Measurements from ENCODE around the gene PDZK1IP1. TPM values are rescaled to one million over a fixed set of nuclear protein-coding genes. Genes with fewer than 3 reads are reported as not detected.

Gene PDZK1IP1
- total RNA-seq, 2 donors from 2014 or later, result not detected

DNA sequence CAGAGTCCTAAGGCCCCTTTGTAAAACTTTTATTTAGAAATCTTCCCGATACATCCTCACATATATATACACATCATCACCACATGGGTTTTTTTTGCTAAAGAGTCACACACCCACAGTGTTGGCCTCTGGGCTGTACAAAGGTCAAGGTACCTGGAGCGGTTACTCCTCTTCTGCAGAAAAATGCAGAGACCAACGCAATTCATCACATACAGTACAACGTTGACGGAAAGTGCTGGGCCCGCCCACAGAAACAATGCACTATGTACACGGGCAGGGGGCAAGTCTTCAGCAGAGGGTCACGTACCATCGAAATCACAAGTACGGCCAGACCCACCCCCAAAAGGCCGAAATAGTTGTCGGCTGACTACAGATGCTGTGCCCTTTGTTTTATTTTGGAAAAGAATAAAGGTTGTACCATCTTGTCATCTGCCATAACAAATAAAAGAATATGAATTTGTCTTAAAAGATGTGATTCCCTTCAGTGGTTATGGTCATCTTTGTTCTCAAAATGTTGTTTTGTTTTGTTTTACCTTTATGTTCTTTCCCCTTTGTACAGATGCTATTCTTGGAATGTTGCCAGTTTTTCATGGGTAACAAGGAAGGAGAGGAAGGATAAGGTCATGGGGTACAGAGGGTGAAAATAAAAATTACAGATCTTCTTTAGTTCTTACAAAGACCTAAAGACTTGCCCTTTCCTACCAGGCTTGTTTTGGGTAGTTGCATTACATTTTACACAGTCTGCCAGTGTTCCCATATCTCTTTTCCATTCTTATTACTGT lies 26.6 kb upstream of the PDZK1IP1 start:
- Histone ChIP-seq H3K36me3 (ENCODE audit: control insufficient read depth, insufficient read depth, low read length) (no peaks in the 10 kb centered on the region), H3K9me3 (ENCODE audit: control insufficient read depth, low read length) (no peaks in the 10 kb centered on the region), H3K4me3 (ENCODE audit: low read length) (no peak overlapping the region), H3K27me3 (ENCODE audit: control insufficient read depth, insufficient read depth, low read length, poor library complexity, severe bottlenecking) (peaks cover 30% of the 10 kb centered on the region), H3K4me1 (ENCODE audit: control insufficient read depth, insufficient read depth, low read length) (no peaks in the 10 kb centered on the region), H3K9ac (ENCODE audit: extremely low read depth, low read length, poor library complexity, severe bottlenecking) (no peak overlapping the region), H3K27ac (ENCODE audit: low read depth, low read length) (no peak overlapping the region)
- H3K4me1 Mint-ChIP-seq, result no peaks in the 10 kb centered on the region
- peak; percentile 18 for DNase-seq
- H3K9me3 Mint-ChIP-seq, result no peaks in the 10 kb centered on the region
- H3K27ac Mint-ChIP-seq, result no peak overlapping the region
- TF ChIP-seq, protein P1, sequence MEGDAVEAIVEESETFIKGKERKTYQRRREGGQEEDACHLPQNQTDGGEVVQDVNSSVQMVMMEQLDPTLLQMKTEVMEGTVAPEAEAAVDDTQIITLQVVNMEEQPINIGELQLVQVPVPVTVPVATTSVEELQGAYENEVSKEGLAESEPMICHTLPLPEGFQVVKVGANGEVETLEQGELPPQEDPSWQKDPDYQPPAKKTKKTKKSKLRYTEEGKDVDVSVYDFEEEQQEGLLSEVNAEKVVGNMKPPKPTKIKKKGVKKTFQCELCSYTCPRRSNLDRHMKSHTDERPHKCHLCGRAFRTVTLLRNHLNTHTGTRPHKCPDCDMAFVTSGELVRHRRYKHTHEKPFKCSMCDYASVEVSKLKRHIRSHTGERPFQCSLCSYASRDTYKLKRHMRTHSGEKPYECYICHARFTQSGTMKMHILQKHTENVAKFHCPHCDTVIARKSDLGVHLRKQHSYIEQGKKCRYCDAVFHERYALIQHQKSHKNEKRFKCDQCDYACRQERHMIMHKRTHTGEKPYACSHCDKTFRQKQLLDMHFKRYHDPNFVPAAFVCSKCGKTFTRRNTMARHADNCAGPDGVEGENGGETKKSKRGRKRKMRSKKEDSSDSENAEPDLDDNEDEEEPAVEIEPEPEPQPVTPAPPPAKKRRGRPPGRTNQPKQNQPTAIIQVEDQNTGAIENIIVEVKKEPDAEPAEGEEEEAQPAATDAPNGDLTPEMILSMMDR (conservative IDR thresholded peaks at IDR 0.05), result no peak
- no peaks in the 10 kb centered on the region for H3K36me3 Mint-ChIP-seq (ENCODE audit: low read depth)
- H3K4me3 Mint-ChIP-seq, result no peak overlapping the region
- peaks cover 29% of the 10 kb centered on the region for H3K27me3 Mint-ChIP-seq (ENCODE audit: insufficient read depth)
- 95 to 97% methylated on average over 9 to 12 of the region's 12 CpGs for WGBS, 2 experiments (ENCODE audit: insufficient coverage in 1 of 2, insufficient read length in 1 of 2)

DNA sequence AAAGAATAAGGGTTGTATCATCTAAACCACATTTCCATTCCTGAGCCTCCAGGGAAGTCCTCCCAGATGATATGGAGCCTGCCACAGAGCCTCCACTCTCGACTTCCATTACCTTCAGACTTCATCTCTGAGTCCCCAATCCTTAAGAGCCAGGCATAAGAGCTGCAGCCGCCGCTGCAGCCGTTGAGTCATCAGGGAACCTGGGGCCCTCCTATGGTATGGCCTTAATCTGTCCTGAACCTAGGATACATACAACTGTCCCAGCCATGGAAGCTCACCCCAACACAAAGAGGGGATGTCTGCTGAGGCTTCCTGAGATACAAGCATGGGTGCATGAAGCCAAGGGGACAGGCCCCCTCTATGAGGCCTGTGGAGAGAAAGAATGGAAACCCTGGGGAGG lies 25.9 kb upstream of the PDZK1IP1 start:
- 87% methylated on average over 4 of the region's 4 CpGs for WGBS, 2 experiments (ENCODE audit: insufficient coverage in 1 of 2, insufficient read length in 1 of 2)
- Histone ChIP-seq H3K9ac (ENCODE audit: extremely low read depth, low read length, poor library complexity, severe bottlenecking) (no peak overlapping the region), H3K4me1 (ENCODE audit: control insufficient read depth, insufficient read depth, low read length) (no peaks in the 10 kb centered on the region), H3K9me3 (ENCODE audit: control insufficient read depth, low read length) (no peaks in the 10 kb centered on the region), H3K27ac (ENCODE audit: low read depth, low read length) (no peak overlapping the region), H3K36me3 (ENCODE audit: control insufficient read depth, insufficient read depth, low read length) (no peaks in the 10 kb centered on the region), H3K4me3 (ENCODE audit: low read length) (no peak overlapping the region), H3K27me3 (ENCODE audit: control insufficient read depth, insufficient read depth, low read length, poor library complexity, severe bottlenecking) (peaks cover 22% of the 10 kb centered on the region)
- H3K36me3 Mint-ChIP-seq (ENCODE audit: low read depth), result no peaks in the 10 kb centered on the region
- no peaks in the 10 kb centered on the region for H3K4me1 Mint-ChIP-seq
- no peaks in the 10 kb centered on the region for H3K9me3 Mint-ChIP-seq
- no peak overlapping the region for H3K27ac Mint-ChIP-seq
- peak; percentile 39 for DNase-seq
- no peak overlapping the region for H3K4me3 Mint-ChIP-seq
- H3K27me3 Mint-ChIP-seq (ENCODE audit: insufficient read depth), result peaks cover 29% of the 10 kb centered on the region
- TF ChIP-seq, protein P1 (conservative IDR thresholded peaks at IDR 0.05), result no peak

DNA sequence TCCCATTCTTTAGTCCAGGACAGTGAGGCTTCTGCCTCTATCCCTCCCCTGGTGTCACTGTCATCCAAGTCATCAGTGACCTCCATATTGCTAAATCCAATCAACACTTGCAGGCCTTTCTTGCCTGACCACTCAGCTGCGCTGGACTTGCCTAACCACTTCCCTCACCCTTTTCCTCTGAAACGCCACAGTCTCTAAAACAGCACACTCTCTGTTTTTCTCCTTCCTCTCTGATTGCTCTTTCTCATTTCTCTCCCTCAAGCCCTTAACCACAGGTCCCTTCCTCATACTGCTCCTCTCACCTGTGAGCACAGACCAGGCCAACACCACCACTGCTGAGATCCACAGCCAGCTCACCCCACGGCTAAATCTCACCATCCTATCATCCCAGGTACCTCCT lies 24.7 kb upstream of the PDZK1IP1 start:
- Histone ChIP-seq H3K4me1 (ENCODE audit: control insufficient read depth, insufficient read depth, low read length) (no peaks in the 10 kb centered on the region), H3K36me3 (ENCODE audit: control insufficient read depth, insufficient read depth, low read length) (no peaks in the 10 kb centered on the region), H3K27me3 (ENCODE audit: control insufficient read depth, insufficient read depth, low read length, poor library complexity, severe bottlenecking) (peaks cover 22% of the 10 kb centered on the region), H3K27ac (ENCODE audit: low read depth, low read length) (no peak overlapping the region), H3K4me3 (ENCODE audit: low read length) (no peak overlapping the region), H3K9me3 (ENCODE audit: control insufficient read depth, low read length) (no peaks in the 10 kb centered on the region), H3K9ac (ENCODE audit: extremely low read depth, low read length, poor library complexity, severe bottlenecking) (no peak overlapping the region)
- no peak overlapping the region for H3K4me3 Mint-ChIP-seq
- no peaks in the 10 kb centered on the region for H3K4me1 Mint-ChIP-seq
- H3K9me3 Mint-ChIP-seq, result no peaks in the 10 kb centered on the region
- H3K27ac Mint-ChIP-seq, result no peak overlapping the region
- WGBS, 2 experiments (ENCODE audit: insufficient coverage in 1 of 2, insufficient read length in 1 of 2), result 91 to 94% methylated on average over 2 to 3 of the region's 3 CpGs
- DNase-seq, result no peak
- H3K36me3 Mint-ChIP-seq (ENCODE audit: low read depth), result no peaks in the 10 kb centered on the region
- TF ChIP-seq, protein P1 (conservative IDR thresholded peaks at IDR 0.05), result no peak
- peaks cover 38% of the 10 kb centered on the region for H3K27me3 Mint-ChIP-seq (ENCODE audit: insufficient read depth)
